Measurements from ENCODE around the gene DNAI2.

The DNAI2 gene

DNA sequence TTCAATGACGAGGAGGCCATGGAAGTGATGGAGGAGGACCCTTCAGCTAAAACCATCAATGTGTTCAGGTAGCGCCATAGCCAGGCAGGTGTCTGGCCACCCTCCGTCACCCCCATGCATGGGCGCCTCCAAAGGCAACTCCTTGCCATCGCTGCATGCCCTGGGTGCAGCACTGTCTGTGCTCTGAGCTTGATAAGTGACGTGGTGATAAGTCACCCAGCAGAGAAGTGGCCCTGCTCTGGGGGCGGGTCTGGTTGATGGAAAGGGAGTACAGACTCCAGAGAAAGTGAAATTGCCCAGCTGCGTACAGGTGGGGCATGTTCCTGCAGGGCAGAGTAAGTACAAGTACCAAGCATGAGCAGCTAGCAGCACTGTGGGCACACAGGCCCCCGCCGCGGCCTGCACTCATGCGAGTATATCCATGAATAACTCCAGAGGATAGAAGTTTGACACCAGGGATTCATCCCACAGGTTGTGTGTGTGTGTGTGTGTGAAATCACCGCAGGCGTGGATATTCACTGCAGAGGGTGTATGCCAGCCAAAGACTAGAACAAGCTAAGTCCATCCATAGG lies 13.1 kb downstream of the DNAI2 start:
- TF ChIP-seq FOXP2 (optimal IDR thresholded peaks at IDR 0.05; ENCODE audit: borderline replicate concordance, extremely low read depth, extremely low read length, insufficient read depth) (no peak), POLR2AphosphoS5 (IDR thresholded peaks at IDR 0.05; ENCODE audit: low read depth, low read length) (no peak), TAF1 (IDR thresholded peaks at IDR 0.05; ENCODE audit: borderline replicate concordance, insufficient read depth, low read length) (no peak), SIN3A (IDR thresholded peaks at IDR 0.05; ENCODE audit: borderline replicate concordance, insufficient read depth, low read length) (no peak)

DNA sequence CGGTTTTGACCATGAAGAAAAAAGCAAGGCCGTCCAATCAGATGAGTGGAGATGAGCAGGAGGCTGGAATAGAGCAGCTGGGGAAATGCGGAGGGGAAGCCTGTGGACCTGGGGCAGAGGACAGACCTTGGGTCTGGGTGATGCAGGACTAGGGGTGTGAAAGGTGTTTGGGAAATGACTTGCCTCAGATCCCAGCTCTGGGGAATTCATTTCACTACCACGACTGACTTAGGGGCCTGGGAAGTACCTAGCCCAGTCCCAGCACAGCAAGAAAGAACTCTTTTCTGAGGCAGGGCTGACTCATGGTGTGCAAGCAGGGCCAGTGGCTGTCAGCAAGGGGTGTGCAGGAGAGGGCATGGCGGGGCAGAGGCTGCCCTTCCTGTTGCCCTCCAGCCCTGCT lies 14.8 kb downstream of the DNAI2 start:
- TF ChIP-seq SIN3A (IDR thresholded peaks at IDR 0.05; ENCODE audit: borderline replicate concordance, insufficient read depth, low read length) (no peak), FOXP2 (optimal IDR thresholded peaks at IDR 0.05; ENCODE audit: borderline replicate concordance, extremely low read depth, extremely low read length, insufficient read depth) (no peak), TAF1 (IDR thresholded peaks at IDR 0.05; ENCODE audit: borderline replicate concordance, insufficient read depth, low read length) (no peak), POLR2AphosphoS5 (IDR thresholded peaks at IDR 0.05; ENCODE audit: low read depth, low read length) (no peak)
- TF ChIP-seq, protein P1, sequence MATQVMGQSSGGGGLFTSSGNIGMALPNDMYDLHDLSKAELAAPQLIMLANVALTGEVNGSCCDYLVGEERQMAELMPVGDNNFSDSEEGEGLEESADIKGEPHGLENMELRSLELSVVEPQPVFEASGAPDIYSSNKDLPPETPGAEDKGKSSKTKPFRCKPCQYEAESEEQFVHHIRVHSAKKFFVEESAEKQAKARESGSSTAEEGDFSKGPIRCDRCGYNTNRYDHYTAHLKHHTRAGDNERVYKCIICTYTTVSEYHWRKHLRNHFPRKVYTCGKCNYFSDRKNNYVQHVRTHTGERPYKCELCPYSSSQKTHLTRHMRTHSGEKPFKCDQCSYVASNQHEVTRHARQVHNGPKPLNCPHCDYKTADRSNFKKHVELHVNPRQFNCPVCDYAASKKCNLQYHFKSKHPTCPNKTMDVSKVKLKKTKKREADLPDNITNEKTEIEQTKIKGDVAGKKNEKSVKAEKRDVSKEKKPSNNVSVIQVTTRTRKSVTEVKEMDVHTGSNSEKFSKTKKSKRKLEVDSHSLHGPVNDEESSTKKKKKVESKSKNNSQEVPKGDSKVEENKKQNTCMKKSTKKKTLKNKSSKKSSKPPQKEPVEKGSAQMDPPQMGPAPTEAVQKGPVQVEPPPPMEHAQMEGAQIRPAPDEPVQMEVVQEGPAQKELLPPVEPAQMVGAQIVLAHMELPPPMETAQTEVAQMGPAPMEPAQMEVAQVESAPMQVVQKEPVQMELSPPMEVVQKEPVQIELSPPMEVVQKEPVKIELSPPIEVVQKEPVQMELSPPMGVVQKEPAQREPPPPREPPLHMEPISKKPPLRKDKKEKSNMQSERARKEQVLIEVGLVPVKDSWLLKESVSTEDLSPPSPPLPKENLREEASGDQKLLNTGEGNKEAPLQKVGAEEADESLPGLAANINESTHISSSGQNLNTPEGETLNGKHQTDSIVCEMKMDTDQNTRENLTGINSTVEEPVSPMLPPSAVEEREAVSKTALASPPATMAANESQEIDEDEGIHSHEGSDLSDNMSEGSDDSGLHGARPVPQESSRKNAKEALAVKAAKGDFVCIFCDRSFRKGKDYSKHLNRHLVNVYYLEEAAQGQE (IDR thresholded peaks at IDR 0.05; ENCODE audit: insufficient read depth in 1 of 2, low read depth in 2 of 2, low read length in 2 of 2) = no peak

DNA sequence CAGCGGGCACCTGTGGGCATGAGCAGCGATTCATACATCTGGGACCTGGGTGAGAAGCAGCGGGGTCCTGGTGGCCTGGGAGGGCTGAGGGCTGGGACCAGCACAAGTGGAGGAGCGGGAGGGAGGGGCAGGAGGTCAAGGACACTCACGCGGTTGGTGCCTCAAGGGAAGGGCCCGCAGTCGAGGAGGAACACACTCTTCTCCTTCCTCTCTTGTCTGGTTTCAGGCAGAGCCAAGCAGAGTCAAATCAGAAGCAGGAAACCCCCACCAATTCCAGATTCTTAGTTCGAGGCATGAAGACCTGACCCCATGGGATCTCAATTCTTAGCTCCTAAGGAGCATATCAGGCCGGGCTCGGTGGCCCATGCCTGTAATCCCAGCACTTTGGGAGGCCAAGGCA lies 15.7 kb downstream of the DNAI2 start:
- TF ChIP-seq SIN3A (IDR thresholded peaks at IDR 0.05; ENCODE audit: borderline replicate concordance, insufficient read depth, low read length) = no peak
- no peak for TF ChIP-seq POLR2AphosphoS5 (IDR thresholded peaks at IDR 0.05; ENCODE audit: low read depth, low read length)
- no peak for TF ChIP-seq FOXP2 (optimal IDR thresholded peaks at IDR 0.05; ENCODE audit: borderline replicate concordance, extremely low read depth, extremely low read length, insufficient read depth)
- TF ChIP-seq, protein P1 (IDR thresholded peaks at IDR 0.05; ENCODE audit: insufficient read depth in 1 of 2, low read depth in 2 of 2, low read length in 2 of 2) = no peak
- no peak for TF ChIP-seq TAF1 (IDR thresholded peaks at IDR 0.05; ENCODE audit: borderline replicate concordance, insufficient read depth, low read length)

DNA sequence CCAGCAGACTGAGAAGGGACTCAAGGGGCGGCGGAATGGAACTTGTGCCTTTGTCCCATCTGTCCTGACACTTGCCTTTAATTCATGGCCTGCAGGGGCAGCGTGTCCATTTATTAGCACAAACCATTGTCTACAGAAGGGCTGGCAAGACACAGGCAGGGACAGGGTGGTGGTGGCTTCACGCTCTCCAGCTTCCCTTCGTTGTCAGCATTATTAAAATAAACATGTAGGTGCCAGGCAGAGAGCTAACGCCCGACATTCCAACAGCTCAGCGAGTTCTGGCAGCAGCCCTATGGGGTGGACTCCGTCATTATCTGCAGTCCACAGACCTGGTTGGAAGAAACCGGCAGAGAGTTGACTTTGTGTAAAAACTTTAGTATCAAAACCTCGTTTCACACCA lies 16.3 kb downstream of the DNAI2 start:
- TF ChIP-seq, protein P1 (IDR thresholded peaks at IDR 0.05; ENCODE audit: insufficient read depth in 1 of 2, low read depth in 2 of 2, low read length in 2 of 2) = no peak
- TF ChIP-seq FOXP2 (optimal IDR thresholded peaks at IDR 0.05; ENCODE audit: borderline replicate concordance, extremely low read depth, extremely low read length, insufficient read depth) (no peak), TAF1 (IDR thresholded peaks at IDR 0.05; ENCODE audit: borderline replicate concordance, insufficient read depth, low read length) (no peak), POLR2AphosphoS5 (IDR thresholded peaks at IDR 0.05; ENCODE audit: low read depth, low read length) (no peak), SIN3A (IDR thresholded peaks at IDR 0.05; ENCODE audit: borderline replicate concordance, insufficient read depth, low read length) (no peak)

DNA sequence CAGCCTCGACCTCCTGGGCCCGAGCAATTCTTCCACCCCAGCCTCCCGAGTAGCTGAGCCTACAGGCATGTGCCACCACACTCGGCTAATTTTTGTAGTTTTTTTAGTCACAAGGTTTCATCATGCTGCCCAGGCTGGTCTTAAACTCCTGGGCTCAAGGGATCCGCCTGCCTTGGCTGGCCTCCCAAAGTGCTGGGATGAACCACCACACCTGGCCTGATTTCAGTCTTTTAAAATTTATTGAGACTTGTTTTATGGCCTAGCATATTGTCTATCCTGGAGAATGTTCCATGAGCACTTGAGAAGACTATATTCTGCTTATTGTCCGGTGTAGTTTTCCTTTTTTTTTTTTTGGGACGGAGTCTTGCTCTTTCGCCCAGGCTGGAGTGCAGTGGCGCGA lies 18.5 kb downstream of the DNAI2 start:
- TF ChIP-seq, protein P1 (IDR thresholded peaks at IDR 0.05; ENCODE audit: insufficient read depth in 1 of 2, low read depth in 2 of 2, low read length in 2 of 2) = no peak
- TF ChIP-seq POLR2AphosphoS5 (IDR thresholded peaks at IDR 0.05; ENCODE audit: low read depth, low read length) = no peak
- TF ChIP-seq FOXP2 (optimal IDR thresholded peaks at IDR 0.05; ENCODE audit: borderline replicate concordance, extremely low read depth, extremely low read length, insufficient read depth) = no peak
- no peak for TF ChIP-seq TAF1 (IDR thresholded peaks at IDR 0.05; ENCODE audit: borderline replicate concordance, insufficient read depth, low read length)
- TF ChIP-seq SIN3A (IDR thresholded peaks at IDR 0.05; ENCODE audit: borderline replicate concordance, insufficient read depth, low read length) = no peak

Data from PFSK-1 (cell line).